Stimulated activated CD8-positive, alpha-beta memory T cell treated with anti-CD3 and anti-CD28 coated beads, Interleukin-4, amount 100 ng/mL, for 1 hour (primary cell): Measurements from ENCODE around the gene CCND1.
A peak's percentile ranks its signal among the peaks of the same experiment; 100 is the strongest.

Experiments used
- DNase-seq, 2 donors: peaks; one replicate each; pipeline ENCODE4 v3.0.0-alpha.2; 2020; ENCODE audit warnings: low read depth in 2 of 2, low spot score in 1 of 2

Gene CCND1

GRCh38 chr11:69640260-69640994 lies 529 bp upstream of the CCND1 start:
- DNase-seq, result no peak

GRCh38 chr11:69641681-69642548 lies 959 bp downstream of the CCND1 start:
- DNase-seq, result no peak

GRCh38 chr11:69642549-69642912 lies 1.6 kb downstream of the CCND1 start:
- DNase-seq, result no peak

- DNase-seq, result peak; percentile 44 to 58
These were observed 2.1 kb downstream of the CCND1 start for GRCh38 chr11:69642913-69643632.

- DNase-seq, result no peak
These were observed 2.7 kb downstream of the CCND1 start for GRCh38 chr11:69643646-69644045.

- no peak for DNase-seq
These were observed 3.4 kb downstream of the CCND1 start for GRCh38 chr11:69644071-69644961.

- DNase-seq, result no peak
These were observed 4.2 kb downstream of the CCND1 start for GRCh38 chr11:69644962-69645675.

- no peak for DNase-seq
These were observed 5.0 kb downstream of the CCND1 start for GRCh38 chr11:69645801-69646492.

GRCh38 chr11:69646493-69647389 lies 5.8 kb downstream of the CCND1 start:
- DNase-seq, result no peak

- no peak for DNase-seq
These were observed 6.4 kb downstream of the CCND1 start for GRCh38 chr11:69647390-69647748.

GRCh38 chr11:69647761-69648497 lies 7.0 kb downstream of the CCND1 start:
- no peak for DNase-seq

- no peak for DNase-seq
These were observed 8.0 kb downstream of the CCND1 start for GRCh38 chr11:69648679-69649575.

GRCh38 chr11:69649576-69649900 lies 8.6 kb downstream of the CCND1 start:
- no peak for DNase-seq

GRCh38 chr11:69650081-69650831 lies 9.3 kb downstream of the CCND1 start:
- DNase-seq, result no peak

GRCh38 chr11:69650832-69651344 lies 9.9 kb downstream of the CCND1 start:
- DNase-seq, result no peak
